OCI-LY7 (cell line): ENCODE measurements around the gene PVALEF. TPM values are rescaled to one million over a fixed set of nuclear protein-coding genes. Genes with fewer than 3 reads are reported as not detected.

Experiments
- BruUV-seq: library from RNA; stranded (reverse); fragments of 400-500 nt; replicated peaks from 2 replicates; lab custom pipeline; 2021; lab: Mats Ljungman, UMichigan
- CTCF ChIA-PET: fragments of 300-600 bp; sonication (Branson Sonifier 250); formaldehyde crosslinking; loops from one replicate; lab custom pipeline; 2022; ENCODE audit warnings: antibody characterized with exemption; ENCODE audit not compliant: unreplicated experiment; lab: Charles Lee
- POLR2A ChIA-PET: fragments of 300-600 bp; sonication (Branson Sonifier 250); formaldehyde crosslinking; loops from one replicate; lab custom pipeline; 2022; ENCODE audit warnings: antibody characterized with exemption; lab: Charles Lee
- DNase-seq: peaks from one replicate; pipeline ENCODE4 v3.0.0-alpha.2; 2015; ENCODE audit warnings: low spot score
- H2AFZ ChIP-seq: fragments of 200-600 bp; sonication (generic), shearing (Covaris generic); 2 replicates; pipeline ENCODE4 v1.6.1; 2014; ENCODE audit warnings: mild to moderate bottlenecking, antibody characterized with exemption, low read length, moderate library complexity
- H3K27ac ChIP-seq: fragments of 200-600 bp; sonication (generic); 2 replicates; pipeline ENCODE4 v1.5.1; 2014; ENCODE audit warnings: mixed run types, low read depth, mild to moderate bottlenecking, moderate library complexity, low read length, inconsistent platforms; ENCODE audit not compliant: poor library complexity, severe bottlenecking
- H3K36me3 ChIP-seq: fragments of 200-600 bp; sonication (generic); 2 replicates; pipeline ENCODE4 v1.6.1; 2014; ENCODE audit warnings: mild to moderate bottlenecking, antibody characterized with exemption, low read length, moderate library complexity, mixed read lengths; ENCODE audit not compliant: insufficient read depth
- H3K4me1 ChIP-seq: fragments of 200-600 bp; sonication (generic); 2 replicates; pipeline ENCODE4 v1.5.1; 2014; ENCODE audit warnings: mild to moderate bottlenecking, low read length; ENCODE audit not compliant: insufficient read depth, poor library complexity, severe bottlenecking
- H3K4me2 ChIP-seq: fragments of 200-600 bp; sonication (generic); 2 replicates; pipeline ENCODE4 v1.6.1; 2014; ENCODE audit warnings: mild to moderate bottlenecking, low read length
- H3K4me3 ChIP-seq: fragments of 200-600 bp; sonication (generic); 2 replicates; pipeline ENCODE4 v1.5.1; 2014; ENCODE audit warnings: mild to moderate bottlenecking, low read depth, low read length; ENCODE audit not compliant: poor library complexity, severe bottlenecking
- H3K79me2 ChIP-seq: fragments of 200-600 bp; sonication (generic); 2 replicates; pipeline ENCODE4 v1.6.1; 2016; ENCODE audit warnings: low read depth, mild to moderate bottlenecking, low read length, moderate library complexity, mixed read lengths; ENCODE audit not compliant: insufficient read depth
- H3K9me2 ChIP-seq: fragments of 200-600 bp; sonication (generic); 2 replicates; pipeline ENCODE4 v1.6.1; 2016; ENCODE audit warnings: mild to moderate bottlenecking, low read length, mixed read lengths; ENCODE audit not compliant: insufficient read depth
- H3K9me3 ChIP-seq: fragments of 200-600 bp; sonication (generic); 2 replicates; pipeline ENCODE4 v1.6.1; 2014; ENCODE audit warnings: mild to moderate bottlenecking, mixed run types, low read length, mixed read lengths
- H4K20me1 ChIP-seq: fragments of 200-600 bp; sonication (generic); 2 replicates; pipeline ENCODE4 v1.6.1; 2014; ENCODE audit warnings: mild to moderate bottlenecking, antibody characterized with exemption, low read length, moderate library complexity, mixed read lengths; ENCODE audit not compliant: insufficient read depth
- EZH2phosphoT487 ChIP-seq: fragments of 200-600 bp; sonication (generic); IDR thresholded peaks from 2 replicates; pipeline ENCODE4 v1.6.1; 2018; ENCODE audit warnings: low read depth, borderline replicate concordance, mild to moderate bottlenecking, mixed run types, antibody characterized with exemption, low read length, moderate library complexity, mixed read lengths
- intact Hi-C: fragments of 100-400 bp; cut with micrococcal nuclease; formaldehyde crosslinking; loops from one replicate; pipeline ENCODE4 v1.10.0; 2022; ENCODE audit not compliant: unreplicated experiment
- total RNA-seq, 2 experiments: library from RNA; depleted of rRNA in 1 of 2; stranded (reverse); fragments of >200 nt in 1 of 2; shearing (Covaris generic) in 1 of 2; gene quantifications; 2 replicates each; pipeline ENCODE4 v1.2.3, GENCODE V29; 2014 to 2022
- TF ChIP-seq, protein P1 (sequence below): fragments of 200-600 bp; sonication (generic); conservative IDR thresholded peaks from 2 replicates; pipeline ENCODE4 v1.5.1; 2014; ENCODE audit warnings: mild to moderate bottlenecking, antibody characterized with exemption, low read length, moderate library complexity, mixed read lengths

Gene PVALEF
- total RNA-seq, 2 experiments from 2014 or later: not detected

DNA sequence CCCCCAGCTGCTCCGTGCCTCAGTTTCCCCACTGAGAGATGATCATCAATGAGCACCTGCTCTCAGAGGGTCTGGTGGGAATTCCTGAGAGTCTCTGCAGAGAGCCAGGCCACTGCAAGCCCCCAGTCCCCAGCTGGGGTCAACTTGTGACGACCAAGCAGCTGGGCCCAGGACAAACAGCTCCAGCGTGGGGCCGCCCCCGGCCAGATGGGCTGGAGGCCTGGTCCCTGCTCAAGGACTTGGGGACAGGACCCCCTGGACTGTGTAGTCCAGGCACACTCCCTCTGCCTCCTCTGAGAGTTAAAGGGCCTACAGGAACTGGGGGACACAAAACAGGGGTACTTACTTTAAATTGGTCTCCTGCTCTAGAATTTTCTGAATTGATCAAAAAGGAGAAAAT, 17.3 kb downstream of the PVALEF start:
- H2AFZ ChIP-seq: no peak overlapping the region
- H3K79me2 ChIP-seq: no peaks in the 10 kb centered on the region
- no peak for DNase-seq
- ChIA-PET POLR2A (no interaction called here), CTCF (no interaction called here)
- no peaks in the 10 kb centered on the region for H4K20me1 ChIP-seq
- no peak overlapping the region for H3K4me2 ChIP-seq
- no peaks in the 10 kb centered on the region for H3K36me3 ChIP-seq
- H3K9me3 ChIP-seq: no peaks in the 10 kb centered on the region
- intact Hi-C loops: no loop called here
- no TSS peak for BruUV-seq
- H3K4me3 ChIP-seq: no peak overlapping the region
- H3K4me1 ChIP-seq: peaks cover 5% of the 10 kb centered on the region
- H3K9me2 ChIP-seq: no peaks in the 10 kb centered on the region
- no peak overlapping the region for H3K27ac ChIP-seq
- TF ChIP-seq EZH2phosphoT487: no peak
- TF ChIP-seq, protein P1, sequence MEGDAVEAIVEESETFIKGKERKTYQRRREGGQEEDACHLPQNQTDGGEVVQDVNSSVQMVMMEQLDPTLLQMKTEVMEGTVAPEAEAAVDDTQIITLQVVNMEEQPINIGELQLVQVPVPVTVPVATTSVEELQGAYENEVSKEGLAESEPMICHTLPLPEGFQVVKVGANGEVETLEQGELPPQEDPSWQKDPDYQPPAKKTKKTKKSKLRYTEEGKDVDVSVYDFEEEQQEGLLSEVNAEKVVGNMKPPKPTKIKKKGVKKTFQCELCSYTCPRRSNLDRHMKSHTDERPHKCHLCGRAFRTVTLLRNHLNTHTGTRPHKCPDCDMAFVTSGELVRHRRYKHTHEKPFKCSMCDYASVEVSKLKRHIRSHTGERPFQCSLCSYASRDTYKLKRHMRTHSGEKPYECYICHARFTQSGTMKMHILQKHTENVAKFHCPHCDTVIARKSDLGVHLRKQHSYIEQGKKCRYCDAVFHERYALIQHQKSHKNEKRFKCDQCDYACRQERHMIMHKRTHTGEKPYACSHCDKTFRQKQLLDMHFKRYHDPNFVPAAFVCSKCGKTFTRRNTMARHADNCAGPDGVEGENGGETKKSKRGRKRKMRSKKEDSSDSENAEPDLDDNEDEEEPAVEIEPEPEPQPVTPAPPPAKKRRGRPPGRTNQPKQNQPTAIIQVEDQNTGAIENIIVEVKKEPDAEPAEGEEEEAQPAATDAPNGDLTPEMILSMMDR: no peak

DNA sequence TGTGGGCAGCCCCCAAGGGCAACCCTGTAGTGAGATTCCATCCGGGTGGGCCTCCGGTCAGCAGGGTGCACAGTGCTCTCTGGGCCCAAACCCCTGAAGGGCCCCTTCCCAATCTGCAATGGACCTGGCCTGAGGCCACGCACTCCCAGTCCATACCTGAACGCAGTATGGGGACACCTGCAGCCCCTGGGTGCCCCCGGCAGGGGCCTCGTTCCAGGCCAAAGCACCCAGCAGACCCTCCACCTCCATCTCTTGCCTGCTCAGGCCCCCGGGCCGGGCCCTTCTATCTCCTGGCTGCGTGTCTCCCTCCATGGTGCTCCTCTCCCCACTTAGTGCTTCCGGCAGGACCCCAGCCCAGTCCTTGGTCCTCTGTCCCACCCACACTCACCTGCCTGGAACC, 18.0 kb downstream of the PVALEF start:
- Histone ChIP-seq H3K36me3 (no peaks in the 10 kb centered on the region), H3K4me1 (peaks cover 5% of the 10 kb centered on the region), H3K9me3 (no peaks in the 10 kb centered on the region), H2AFZ (no peak overlapping the region), H3K79me2 (no peaks in the 10 kb centered on the region), H4K20me1 (no peaks in the 10 kb centered on the region), H3K4me3 (no peak overlapping the region), H3K27ac (no peak overlapping the region), H3K4me2 (no peak overlapping the region), H3K9me2 (no peaks in the 10 kb centered on the region)
- no peak for DNase-seq
- CTCF ChIA-PET: no interaction called here
- no TSS peak for BruUV-seq
- POLR2A ChIA-PET: no interaction called here
- intact Hi-C loops: no loop called here
- TF ChIP-seq, protein P1: no peak
- no peak for TF ChIP-seq EZH2phosphoT487

DNA sequence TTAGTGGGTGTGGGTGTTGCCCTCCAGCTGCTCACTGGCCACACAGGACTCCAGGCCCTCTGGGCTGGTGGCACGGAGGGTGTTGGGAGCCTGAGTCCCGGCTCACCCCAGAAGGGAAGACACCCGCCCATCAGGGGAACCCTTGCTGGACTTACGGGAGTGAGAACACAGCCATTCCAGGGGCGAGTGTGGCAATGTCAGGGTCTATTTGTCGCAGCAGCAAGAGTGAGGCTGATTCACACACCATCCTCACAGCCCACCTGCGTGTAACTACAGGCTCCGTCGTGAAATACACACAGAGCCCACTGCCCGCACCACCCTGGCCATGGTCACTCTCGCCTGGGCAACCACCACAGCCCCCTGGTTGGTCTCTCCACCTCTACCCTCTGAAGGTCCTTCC, 18.5 kb downstream of the PVALEF start:
- Histone ChIP-seq H3K4me1 (peaks cover 5% of the 10 kb centered on the region), H3K9me3 (no peaks in the 10 kb centered on the region), H3K9me2 (no peaks in the 10 kb centered on the region), H3K79me2 (no peaks in the 10 kb centered on the region), H3K36me3 (no peaks in the 10 kb centered on the region), H3K27ac (no peak overlapping the region), H3K4me2 (no peak overlapping the region), H3K4me3 (no peak overlapping the region), H2AFZ (no peak overlapping the region), H4K20me1 (no peaks in the 10 kb centered on the region)
- BruUV-seq: no TSS peak
- intact Hi-C loops: no loop called here
- TF ChIP-seq EZH2phosphoT487: no peak
- TF ChIP-seq, protein P1: no peak
- ChIA-PET CTCF (no interaction called here), POLR2A (no interaction called here)
- DNase-seq: no peak
